ENCODE measurements around the gene STEAP2. TPM values are rescaled to one million over a fixed set of nuclear protein-coding genes. Genes with fewer than 3 reads are reported as not detected.

STEAP2 gene
- total RNA-seq, 1 experiment from 2014 or later: 134 TPM

DNA sequence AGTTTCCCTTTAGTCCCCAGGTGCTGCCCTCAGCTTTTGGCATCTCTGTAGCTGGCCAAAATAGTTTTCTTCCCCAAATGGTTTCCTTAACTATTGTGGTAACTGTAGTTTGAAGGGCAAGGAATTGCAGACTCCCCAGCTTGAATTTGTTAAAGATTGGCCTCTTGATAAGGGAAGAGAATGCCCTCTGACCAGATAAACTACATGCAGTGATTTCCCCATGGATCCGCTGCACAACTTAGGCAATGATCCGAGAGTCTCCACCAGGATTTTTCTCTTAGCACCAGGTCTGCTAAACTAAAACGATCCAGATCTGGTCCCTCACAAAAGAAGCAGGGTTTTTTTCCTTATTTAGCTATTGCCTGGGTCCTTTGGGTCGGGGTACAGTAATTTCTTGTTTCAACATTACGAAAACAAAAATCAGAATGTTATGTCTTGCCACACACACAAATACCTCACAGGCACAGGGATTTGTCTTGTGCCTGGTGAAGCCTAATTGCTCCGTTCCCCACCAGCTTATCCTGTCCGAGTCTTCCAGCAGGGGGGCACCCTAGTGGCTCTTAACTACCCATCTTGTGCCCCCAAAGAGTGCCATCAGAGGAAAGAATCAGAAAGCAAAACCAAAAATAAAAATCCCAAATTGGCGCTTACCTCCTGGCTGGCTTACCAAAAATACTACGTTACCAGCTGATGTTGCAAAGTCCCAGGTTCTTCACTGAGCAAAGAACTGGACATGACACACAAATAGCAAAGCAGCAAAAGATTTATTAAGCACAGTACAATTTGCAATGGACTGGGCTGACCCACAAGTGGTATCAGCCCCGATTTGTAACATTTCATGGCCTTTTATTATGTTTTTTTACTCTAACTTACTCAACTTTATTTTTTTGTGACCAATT is 16.4 kb upstream of the STEAP2 start:
- H3K27me3 ChIP-seq (replicated peaks; ENCODE audit: insufficient read depth, low read depth, low read length, poor library complexity): no peaks in the 10 kb centered on the region
- TF ChIP-seq EZH2 (IDR thresholded peaks at IDR 0.05; ENCODE audit: borderline replicate concordance, low read depth, low read length, poor library complexity, severe bottlenecking): no peak
- TF ChIP-seq CTCF (conservative IDR thresholded peaks at IDR 0.05; ENCODE audit: low read depth, low read length): no peak
- no peak overlapping the region for H3K27ac ChIP-seq (ENCODE audit: low read depth, low read length, poor library complexity, severe bottlenecking)
- POLR2A ChIA-PET (ENCODE audit: low non-redundant PET): interaction anchor here (0.6 kb wide), 1 partner anchor 13 kb away, joined by 26 read pairs; no protein-coding TSS in a partner anchor
- H3K4me3 ChIP-seq (ENCODE audit: low read depth, low read length, poor library complexity, severe bottlenecking): no peak overlapping the region
- no peaks in the 10 kb centered on the region for H3K36me3 ChIP-seq (ENCODE audit: insufficient read depth, low read length, poor library complexity, severe bottlenecking)
- DNase-seq (ENCODE audit: low spot score): no peak
- CTCF ChIA-PET: no interaction called here
- H3K9me3 ChIP-seq (ENCODE audit: low read depth, low read length, poor library complexity, severe bottlenecking): peaks cover 27% of the 10 kb centered on the region
- H3K4me1 ChIP-seq (ENCODE audit: insufficient read depth, low read length, poor library complexity, severe bottlenecking): no peaks in the 10 kb centered on the region
- intact Hi-C loops (cut with micrococcal nuclease; ENCODE audit: unreplicated experiment): no loop called here
- BruUV-seq (replicated peaks): no TSS peak

DNA sequence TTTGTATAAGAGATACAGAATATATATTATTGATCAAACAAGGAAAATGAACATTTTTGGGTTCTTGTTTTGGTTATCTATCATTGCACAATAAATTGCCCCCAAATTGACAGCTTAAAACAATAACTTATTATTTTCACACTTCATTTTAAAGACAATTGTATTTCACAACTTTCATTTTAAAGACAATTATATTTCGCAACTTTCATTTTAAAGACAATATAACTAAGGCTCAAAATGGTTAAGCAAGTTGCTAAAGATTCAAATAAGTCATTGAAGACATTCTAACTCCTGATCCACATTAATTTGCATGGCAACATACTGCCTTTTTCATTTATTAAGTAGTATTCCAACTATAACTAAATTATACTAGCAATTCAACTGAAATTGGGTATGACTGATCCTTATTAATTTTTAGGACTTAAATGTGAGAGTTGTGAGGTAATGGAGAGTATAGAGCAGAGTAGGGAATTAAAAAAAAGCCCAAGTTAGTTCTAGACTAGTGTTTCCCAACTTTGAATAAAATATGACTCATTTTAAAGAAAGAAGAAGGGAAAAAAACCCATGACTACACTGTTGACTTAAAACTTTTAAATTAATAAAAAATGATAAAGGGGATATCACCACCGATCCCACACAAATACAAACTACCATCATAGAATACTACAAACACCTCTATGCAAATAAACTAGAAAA is 9.9 kb upstream of the STEAP2 start:
- Histone ChIP-seq H3K27ac (ENCODE audit: low read depth, low read length, poor library complexity, severe bottlenecking) (no peak overlapping the region), H3K27me3 (replicated peaks; ENCODE audit: insufficient read depth, low read depth, low read length, poor library complexity) (no peaks in the 10 kb centered on the region), H3K9me3 (ENCODE audit: low read depth, low read length, poor library complexity, severe bottlenecking) (peaks cover 5% of the 10 kb centered on the region), H3K4me1 (ENCODE audit: insufficient read depth, low read length, poor library complexity, severe bottlenecking) (no peaks in the 10 kb centered on the region), H3K36me3 (ENCODE audit: insufficient read depth, low read length, poor library complexity, severe bottlenecking) (peaks cover 3% of the 10 kb centered on the region), H3K4me3 (ENCODE audit: low read depth, low read length, poor library complexity, severe bottlenecking) (no peak overlapping the region)
- intact Hi-C loops (cut with micrococcal nuclease; ENCODE audit: unreplicated experiment): no loop called here
- no peak for DNase-seq (ENCODE audit: low spot score)
- no peak for TF ChIP-seq CTCF (conservative IDR thresholded peaks at IDR 0.05; ENCODE audit: low read depth, low read length)
- TF ChIP-seq EZH2 (IDR thresholded peaks at IDR 0.05; ENCODE audit: borderline replicate concordance, low read depth, low read length, poor library complexity, severe bottlenecking): no peak
- no TSS peak for BruUV-seq (replicated peaks)
- ChIA-PET POLR2A (ENCODE audit: low non-redundant PET) (no interaction called here), CTCF (no interaction called here)

DNA sequence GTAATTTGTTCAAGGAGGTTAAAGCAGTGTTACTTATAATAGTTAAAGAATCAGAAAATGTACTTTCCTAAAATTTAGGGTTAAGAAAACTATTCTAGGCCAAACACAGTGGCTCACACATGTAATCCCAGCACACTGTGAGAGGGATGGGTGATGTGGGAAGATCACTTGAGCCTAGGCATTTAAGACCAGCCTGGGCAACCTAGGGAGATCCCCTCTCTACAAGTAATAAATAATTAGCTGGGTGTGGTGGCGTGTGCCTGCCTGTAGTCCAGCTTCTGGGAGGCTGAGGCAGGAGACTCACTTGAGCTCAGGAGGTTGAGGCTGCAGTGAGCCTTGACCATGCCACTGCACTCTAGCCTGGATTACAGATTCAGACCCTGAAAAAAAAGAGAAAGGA is 3.6 kb upstream of the STEAP2 start:
- CTCF ChIA-PET: interaction anchor here (1.4 kb wide), 1 partner anchor 54 kb away, joined by 12 read pairs; the partner anchor contains the start of gene STEAP1
- POLR2A ChIA-PET (ENCODE audit: low non-redundant PET): interaction anchor here (0.7 kb wide), 2 partner anchors 12 to 387 kb away, joined by 10 to 26 read pairs; no protein-coding TSS in a partner anchor
- intact Hi-C loops (cut with micrococcal nuclease; ENCODE audit: unreplicated experiment): loop anchor here (1.0 to 5.0 kb wide), 5 partner anchors 51 to 1659 kb away; no protein-coding TSS in a partner anchor

More for the DNA sequence above, 3.6 kb upstream of the STEAP2 start:
- Histone ChIP-seq H3K27ac (ENCODE audit: low read depth, low read length, poor library complexity, severe bottlenecking) (peak overlapping the region; percentile 89), H3K27me3 (replicated peaks; ENCODE audit: insufficient read depth, low read depth, low read length, poor library complexity) (no peaks in the 10 kb centered on the region), H3K4me1 (ENCODE audit: insufficient read depth, low read length, poor library complexity, severe bottlenecking) (peaks cover 21% of the 10 kb centered on the region), H3K9me3 (ENCODE audit: low read depth, low read length, poor library complexity, severe bottlenecking) (peaks cover 5% of the 10 kb centered on the region), H3K4me3 (ENCODE audit: low read depth, low read length, poor library complexity, severe bottlenecking) (no peak overlapping the region), H3K36me3 (ENCODE audit: insufficient read depth, low read length, poor library complexity, severe bottlenecking) (peaks cover 3% of the 10 kb centered on the region)
- peak; percentile 87 for DNase-seq (ENCODE audit: low spot score)
- no peak for TF ChIP-seq EZH2 (IDR thresholded peaks at IDR 0.05; ENCODE audit: borderline replicate concordance, low read depth, low read length, poor library complexity, severe bottlenecking)
- TF ChIP-seq CTCF (conservative IDR thresholded peaks at IDR 0.05; ENCODE audit: low read depth, low read length): no peak
- BruUV-seq (replicated peaks): no TSS peak
